IPS-18a (cell line): ENCODE measurements around the gene OBSCN.

Experiments used
- H3K27ac ChIP-seq: one replicate; pipeline ENCODE4 v1.5.1; 2013; ENCODE audit warnings: low read length
- H3K27me3 ChIP-seq: one replicate; pipeline ENCODE4 v1.6.1; 2013; ENCODE audit warnings: mild to moderate bottlenecking, low read length; ENCODE audit not compliant: control insufficient read depth, insufficient read depth
- H3K36me3 ChIP-seq: one replicate; pipeline ENCODE4 v1.6.1; 2013; ENCODE audit warnings: low read depth, low read length; ENCODE audit not compliant: control insufficient read depth
- H3K4me1 ChIP-seq: one replicate; pipeline ENCODE4 v1.6.1; 2013; ENCODE audit warnings: low read depth, low read length; ENCODE audit not compliant: control insufficient read depth
- H3K4me3 ChIP-seq: one replicate; pipeline ENCODE4 v1.5.1; 2013; ENCODE audit warnings: low read length
- H3K9ac ChIP-seq: one replicate; pipeline ENCODE4 v1.6.1; 2013; ENCODE audit warnings: mild to moderate bottlenecking, low read length, moderate library complexity
- H3K9me3 ChIP-seq: one replicate; pipeline ENCODE4 v1.6.1; 2013; ENCODE audit warnings: low read depth, low read length; ENCODE audit not compliant: control insufficient read depth

Gene OBSCN

GRCh38 chr1:228401782-228402640 lies 194.2 kb downstream of the OBSCN start:
- Histone ChIP-seq H3K27ac (no peak overlapping the region), H3K27me3 (no peaks in the 10 kb centered on the region), H3K9ac (no peak overlapping the region), H3K36me3 (peaks cover 28% of the 10 kb centered on the region), H3K9me3 (no peaks in the 10 kb centered on the region), H3K4me3 (no peak overlapping the region), H3K4me1 (peaks cover 9% of the 10 kb centered on the region)

GRCh38 chr1:228402641-228403025 lies 194.8 kb downstream of the OBSCN start:
- H3K27me3 ChIP-seq, result no peaks in the 10 kb centered on the region
- H3K9ac ChIP-seq, result no peak overlapping the region
- no peak overlapping the region for H3K4me3 ChIP-seq
- H3K4me1 ChIP-seq, result peaks cover 12% of the 10 kb centered on the region
- H3K36me3 ChIP-seq, result peaks cover 22% of the 10 kb centered on the region
- no peaks in the 10 kb centered on the region for H3K9me3 ChIP-seq
- no peak overlapping the region for H3K27ac ChIP-seq

- Histone ChIP-seq H3K4me3 (no peak overlapping the region), H3K27me3 (no peaks in the 10 kb centered on the region), H3K4me1 (peaks cover 14% of the 10 kb centered on the region), H3K27ac (no peak overlapping the region), H3K9ac (no peak overlapping the region), H3K9me3 (no peaks in the 10 kb centered on the region), H3K36me3 (peaks cover 16% of the 10 kb centered on the region)
Observed at GRCh38 chr1:228403231-228403631, 195.4 kb downstream of the OBSCN start.

- no peaks in the 10 kb centered on the region for H3K9me3 ChIP-seq
- H3K4me1 ChIP-seq, result peaks cover 14% of the 10 kb centered on the region
- H3K9ac ChIP-seq, result no peak overlapping the region
- no peak overlapping the region for H3K27ac ChIP-seq
- peak overlapping the region; percentile 81 for H3K4me3 ChIP-seq
- no peaks in the 10 kb centered on the region for H3K27me3 ChIP-seq
- H3K36me3 ChIP-seq, result peaks cover 15% of the 10 kb centered on the region
Observed at GRCh38 chr1:228404107-228404720, 196.4 kb downstream of the OBSCN start.

GRCh38 chr1:228405200-228405978 lies 197.5 kb downstream of the OBSCN start:
- Histone ChIP-seq H3K4me1 (peaks cover 14% of the 10 kb centered on the region), H3K27ac (no peak overlapping the region), H3K36me3 (peaks cover 8% of the 10 kb centered on the region)

GRCh38 chr1:228405979-228406228 lies 198.1 kb downstream of the OBSCN start:
- Histone ChIP-seq H3K27ac (no peak overlapping the region), H3K36me3 (peaks cover 4% of the 10 kb centered on the region)

More at GRCh38 chr1:228405200-228405978, 197.5 kb downstream of the OBSCN start:
- Histone ChIP-seq H3K9ac (peak overlapping the region; percentile 70), H3K4me3 (peak overlapping the region; percentile 81), H3K9me3 (no peaks in the 10 kb centered on the region), H3K27me3 (no peaks in the 10 kb centered on the region)

GRCh38 chr1:228407106-228408040 lies 199.5 kb downstream of the OBSCN start:
- no peaks in the 10 kb centered on the region for H3K27me3 ChIP-seq

More at GRCh38 chr1:228405979-228406228, 198.1 kb downstream of the OBSCN start:
- Histone ChIP-seq H3K9ac (peak overlapping the region; percentile 70), H3K4me1 (peaks cover 14% of the 10 kb centered on the region), H3K4me3 (peak overlapping the region; percentile 81), H3K9me3 (no peaks in the 10 kb centered on the region), H3K27me3 (no peaks in the 10 kb centered on the region)

GRCh38 chr1:228408041-228408868 lies 200.4 kb downstream of the OBSCN start:
- Histone ChIP-seq H3K4me3 (peak overlapping the region; percentile 77), H3K4me1 (peaks cover 14% of the 10 kb centered on the region), H3K9ac (no peak overlapping the region), H3K36me3 (no peaks in the 10 kb centered on the region), H3K9me3 (no peaks in the 10 kb centered on the region), H3K27ac (no peak overlapping the region), H3K27me3 (peaks cover under 1% of the 10 kb centered on the region)

More at GRCh38 chr1:228407106-228408040, 199.5 kb downstream of the OBSCN start:
- H3K4me3 ChIP-seq, result peak overlapping the region; percentile 77
- no peak overlapping the region for H3K27ac ChIP-seq
- H3K36me3 ChIP-seq, result peaks cover 4% of the 10 kb centered on the region
- H3K9ac ChIP-seq, result peak overlapping the region; percentile 49
- H3K9me3 ChIP-seq, result no peaks in the 10 kb centered on the region
- H3K4me1 ChIP-seq, result peaks cover 14% of the 10 kb centered on the region

- Histone ChIP-seq H3K4me3 (no peak overlapping the region), H3K36me3 (no peaks in the 10 kb centered on the region), H3K9ac (no peak overlapping the region), H3K27ac (no peak overlapping the region), H3K4me1 (peaks cover 14% of the 10 kb centered on the region), H3K9me3 (no peaks in the 10 kb centered on the region), H3K27me3 (peaks cover 10% of the 10 kb centered on the region)
Observed at GRCh38 chr1:228408869-228409805, 201.3 kb downstream of the OBSCN start.
